ENCODE measurements around the gene RNMT. TPM values are rescaled to one million over a fixed set of nuclear protein-coding genes. Genes with fewer than 3 reads are reported as not detected.

RNMT gene
- total and polyA plus RNA-seq, 8 donors = 9.0 to 73.5 (median 16.7) TPM

DNA sequence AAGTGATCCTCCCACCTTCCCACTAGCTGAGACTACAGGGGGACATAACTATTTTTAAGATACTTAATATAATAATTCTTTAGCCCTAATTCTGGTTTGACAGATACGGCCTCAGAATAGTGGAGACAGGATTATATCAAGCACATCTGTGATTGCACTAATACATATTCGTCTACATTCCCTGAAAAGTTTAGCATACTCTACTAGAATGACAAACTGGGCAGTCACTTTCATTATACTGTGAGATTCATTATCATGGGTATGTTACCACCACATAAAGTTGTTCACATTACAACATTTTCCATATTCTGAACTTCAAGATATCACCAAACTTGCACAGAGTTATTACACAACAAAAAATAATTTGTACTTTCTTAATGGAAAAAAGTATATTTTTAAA is 11.1 kb upstream of the RNMT start:
- WGBS, 5 donors = 91 to 98% (median 94%) methylated on average over 2 of the region's 2 CpGs
- no peak overlapping the region for H3K4me3 ChIP-seq
- intact Hi-C loops (cut with DNase I; ENCODE audit: low total_unique reads) = no loop called here
- peaks cover 0 to 4% (median 0%) of the 10 kb centered on the region in 4 donors for H3K9me3 ChIP-seq
- H3K27me3 ChIP-seq = no peaks in the 10 kb centered on the region
- peaks cover 0 to 23% (median 0%) of the 10 kb centered on the region in 4 donors for H3K4me1 ChIP-seq
- DNase-seq = no peak
- TF ChIP-seq CTCF (IDR thresholded peaks at IDR 0.05) (no peak), POLR2AphosphoS5 (IDR thresholded peaks at IDR 0.05) (no peak)
- H3K36me3 ChIP-seq = no peaks in the 10 kb centered on the region
- H3K27ac ChIP-seq = no peak overlapping the region

DNA sequence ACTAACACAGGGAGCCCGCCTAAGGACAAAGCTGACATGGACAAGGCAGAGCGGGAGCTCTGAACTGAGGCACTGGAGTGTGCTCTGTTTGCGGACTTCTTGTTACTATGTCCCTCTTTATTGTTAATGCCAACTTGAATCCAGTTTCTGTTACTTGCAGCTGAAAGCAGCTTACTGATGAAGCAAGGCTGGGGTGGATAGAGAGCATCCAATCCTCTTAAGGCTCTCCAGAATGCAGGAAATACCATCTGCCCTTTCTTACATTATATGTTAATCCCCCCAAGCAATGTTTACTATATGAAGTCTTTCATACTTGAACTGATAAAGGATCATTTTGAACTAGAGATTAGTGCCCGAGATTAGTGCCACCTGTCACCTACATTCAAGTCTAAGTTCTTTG is 9.6 kb upstream of the RNMT start:
- H3K36me3 ChIP-seq = no peaks in the 10 kb centered on the region
- no peak for DNase-seq
- H3K4me3 ChIP-seq = no peak overlapping the region
- peaks cover 0 to 4% (median 0%) of the 10 kb centered on the region in 4 donors for H3K9me3 ChIP-seq
- peaks cover 0 to 27% (median 0%) of the 10 kb centered on the region in 4 donors for H3K4me1 ChIP-seq
- WGBS, 5 donors = 80 to 89% (median 85%) methylated on average over 4 of the region's 4 CpGs
- H3K27me3 ChIP-seq = no peaks in the 10 kb centered on the region
- intact Hi-C loops (cut with DNase I; ENCODE audit: low total_unique reads) = no loop called here
- TF ChIP-seq EP300 (IDR thresholded peaks at IDR 0.05) = no peak
- TF ChIP-seq POLR2AphosphoS5 (IDR thresholded peaks at IDR 0.05) = no peak
- no peak for TF ChIP-seq POLR2A (IDR thresholded peaks at IDR 0.05)
- no peak for TF ChIP-seq CTCF (IDR thresholded peaks at IDR 0.05)
- no peak overlapping the region for H3K27ac ChIP-seq

GRCh38 chr18:13720123-13720522 is 6.3 kb upstream of the RNMT start:
- H3K4me3 ChIP-seq = no peak overlapping the region
- no peak for TF ChIP-seq EP300 (IDR thresholded peaks at IDR 0.05)
- TF ChIP-seq CTCF (IDR thresholded peaks at IDR 0.05) = no peak
- no peak for TF ChIP-seq POLR2AphosphoS5 (IDR thresholded peaks at IDR 0.05)
- no peak for TF ChIP-seq POLR2A (IDR thresholded peaks at IDR 0.05)
- H3K4me1 ChIP-seq = peaks cover 4 to 31% (median 11%) of the 10 kb centered on the region in 4 donors
- no peak for DNase-seq
- 85 to 100% (median 91%) methylated on average over 1 of the region's 1 CpG for WGBS, 5 donors
- no peaks in the 10 kb centered on the region for H3K36me3 ChIP-seq
- no peak overlapping the region for H3K27ac ChIP-seq
- peaks cover 0 to 4% (median 0%) of the 10 kb centered on the region in 4 donors for H3K9me3 ChIP-seq
- intact Hi-C loops (cut with DNase I; ENCODE audit: low total_unique reads) = no loop called here
- H3K27me3 ChIP-seq = no peaks in the 10 kb centered on the region

DNA sequence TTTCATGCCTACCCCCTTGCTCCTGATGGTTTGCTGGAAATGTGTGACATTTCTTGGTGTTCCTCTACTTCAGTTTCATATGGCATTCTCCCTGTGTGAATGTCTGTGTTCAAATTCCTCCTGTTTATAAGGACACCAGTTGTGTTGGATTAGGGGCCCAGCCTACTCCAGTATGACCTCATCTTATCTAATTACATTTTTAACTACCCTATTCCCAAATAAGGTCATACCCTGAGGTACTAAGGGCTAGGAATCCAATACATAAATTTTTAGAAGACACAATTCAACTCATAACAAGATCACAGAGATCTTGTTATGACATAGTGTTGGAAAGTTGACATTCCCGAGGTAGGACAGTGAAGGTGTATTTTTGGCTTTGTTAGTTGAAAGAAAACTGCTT is 5.6 kb upstream of the RNMT start:
- no peak for DNase-seq
- Histone ChIP-seq H3K4me1 (peaks cover 9 to 38% (median 18%) of the 10 kb centered on the region in 4 donors), H3K9me3 (peaks cover 0 to 4% (median 0%) of the 10 kb centered on the region in 4 donors), H3K4me3 (no peak overlapping the region), H3K27ac (no peak overlapping the region), H3K36me3 (no peaks in the 10 kb centered on the region), H3K27me3 (no peaks in the 10 kb centered on the region)
- TF ChIP-seq CTCF (IDR thresholded peaks at IDR 0.05) (no peak), EP300 (IDR thresholded peaks at IDR 0.05) (no peak), POLR2AphosphoS5 (IDR thresholded peaks at IDR 0.05) (no peak), POLR2A (IDR thresholded peaks at IDR 0.05) (no peak)
- intact Hi-C loops (cut with DNase I; ENCODE audit: low total_unique reads) = no loop called here
- whole genome bisulfite sequencing, 5 donors = 81 to 93% (median 88%) methylated on average over 1 of the region's 1 CpG

All from stomach (tissue), 9 donors.